ENCODE measurements around the gene DBNDD1. TPM values are rescaled to one million over a fixed set of nuclear protein-coding genes. Genes with fewer than 3 reads are reported as not detected.

The DBNDD1 gene
- total and polyA plus RNA-seq, 4 donors, result 0.09 to 1.5 (median 0.82) TPM

DNA sequence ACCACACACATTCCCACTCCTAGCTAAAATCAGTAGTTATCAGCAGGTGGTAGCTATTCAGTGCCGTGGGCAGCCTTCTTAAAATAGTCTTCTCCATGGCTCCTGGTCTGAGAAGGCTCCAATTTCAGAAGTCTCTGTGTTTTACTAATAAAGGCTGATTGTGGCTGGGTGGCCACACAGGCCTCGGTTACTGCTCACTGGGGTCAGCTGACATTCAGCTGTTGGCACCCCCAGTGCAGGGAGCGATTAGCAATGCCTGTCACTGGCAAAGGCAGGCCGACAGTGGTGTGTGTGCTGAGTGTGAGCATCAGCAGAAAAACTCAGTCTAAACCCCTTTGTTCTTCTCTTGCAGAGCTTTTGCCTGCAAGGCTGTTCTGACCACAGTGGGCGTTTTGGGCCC lies 16.6 kb upstream of the DBNDD1 start:
- no peak overlapping the region for H3K9ac ChIP-seq (ENCODE audit: low read depth in 1 of 2, low read length in 2 of 2)
- TF ChIP-seq FOXA1 (IDR thresholded peaks at IDR 0.05) (no peak), RXRA (IDR thresholded peaks at IDR 0.05) (no peak), YY1 (IDR thresholded peaks at IDR 0.05) (no peak), JUND (IDR thresholded peaks at IDR 0.05) (no peak), REST (IDR thresholded peaks at IDR 0.05) (no peak), HNF4A (conservative IDR thresholded peaks at IDR 0.05) (no peak), GABPA (IDR thresholded peaks at IDR 0.05 in 1 of 2, conservative IDR thresholded peaks at IDR 0.05 in 1 of 2) (no peak), SP1 (IDR thresholded peaks at IDR 0.05) (no peak), EGR1 (IDR thresholded peaks at IDR 0.05; ENCODE audit: low read depth in 2 of 2) (no peak), TAF1 (conservative IDR thresholded peaks at IDR 0.05) (no peak), NR2F2 (IDR thresholded peaks at IDR 0.05) (no peak), ATF3 (IDR thresholded peaks at IDR 0.05) (no peak)
- TF ChIP-seq, protein P1, sequence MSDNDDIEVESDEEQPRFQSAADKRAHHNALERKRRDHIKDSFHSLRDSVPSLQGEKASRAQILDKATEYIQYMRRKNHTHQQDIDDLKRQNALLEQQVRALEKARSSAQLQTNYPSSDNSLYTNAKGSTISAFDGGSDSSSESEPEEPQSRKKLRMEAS (IDR thresholded peaks at IDR 0.05), result no peak
- H3K4me3 ChIP-seq (ENCODE audit: low read depth in 1 of 3, low read length in 3 of 3), result no peak overlapping the region
- DNase-seq (ENCODE audit: low spot score), result no peak
- no peaks in the 10 kb centered on the region for H3K4me1 ChIP-seq (ENCODE audit: control insufficient read depth in 4 of 4, insufficient read depth in 4 of 4, low read length in 3 of 4)
- H3K36me3 ChIP-seq (ENCODE audit: control insufficient read depth in 4 of 4, insufficient read depth in 3 of 4, low read depth in 1 of 4, low read length in 3 of 4), result peaks cover 0 to 53% (median 10%) of the 10 kb centered on the region in 4 donors
- WGBS, result 94% methylated on average over 5 of the region's 5 CpGs
- H3K9me3 ChIP-seq (ENCODE audit: control insufficient read depth in 4 of 4, low read length in 3 of 4), result no peaks in the 10 kb centered on the region
- no peaks in the 10 kb centered on the region for H3K27me3 ChIP-seq (ENCODE audit: control insufficient read depth in 4 of 4, insufficient read depth in 4 of 4, low read length in 3 of 4)
- no peak overlapping the region for H3K27ac ChIP-seq (ENCODE audit: low read depth in 1 of 2, low read length in 2 of 2)

GRCh38 chr16:90034504-90034903 lies 15.2 kb upstream of the DBNDD1 start:
- H3K27ac ChIP-seq (ENCODE audit: low read depth in 1 of 2, low read length in 2 of 2), result no peak overlapping the region
- H3K4me3 ChIP-seq (ENCODE audit: low read depth in 1 of 3, low read length in 3 of 3), result no peak overlapping the region
- WGBS, result 81% methylated on average over 8 of the region's 8 CpGs
- H3K4me1 ChIP-seq (ENCODE audit: control insufficient read depth in 4 of 4, insufficient read depth in 4 of 4, low read length in 3 of 4), result no peaks in the 10 kb centered on the region
- H3K36me3 ChIP-seq (ENCODE audit: control insufficient read depth in 4 of 4, insufficient read depth in 3 of 4, low read depth in 1 of 4, low read length in 3 of 4), result peaks cover 0 to 41% (median 10%) of the 10 kb centered on the region in 4 donors
- no peak for DNase-seq (ENCODE audit: low spot score)
- H3K27me3 ChIP-seq (ENCODE audit: control insufficient read depth in 4 of 4, insufficient read depth in 4 of 4, low read length in 3 of 4), result no peaks in the 10 kb centered on the region
- H3K9ac ChIP-seq (ENCODE audit: low read depth in 1 of 2, low read length in 2 of 2), result no peak overlapping the region
- no peak for TF ChIP-seq EGR1 (IDR thresholded peaks at IDR 0.05; ENCODE audit: low read depth in 2 of 2)
- TF ChIP-seq, protein P1 (IDR thresholded peaks at IDR 0.05), result no peak
- TF ChIP-seq, protein P2, sequence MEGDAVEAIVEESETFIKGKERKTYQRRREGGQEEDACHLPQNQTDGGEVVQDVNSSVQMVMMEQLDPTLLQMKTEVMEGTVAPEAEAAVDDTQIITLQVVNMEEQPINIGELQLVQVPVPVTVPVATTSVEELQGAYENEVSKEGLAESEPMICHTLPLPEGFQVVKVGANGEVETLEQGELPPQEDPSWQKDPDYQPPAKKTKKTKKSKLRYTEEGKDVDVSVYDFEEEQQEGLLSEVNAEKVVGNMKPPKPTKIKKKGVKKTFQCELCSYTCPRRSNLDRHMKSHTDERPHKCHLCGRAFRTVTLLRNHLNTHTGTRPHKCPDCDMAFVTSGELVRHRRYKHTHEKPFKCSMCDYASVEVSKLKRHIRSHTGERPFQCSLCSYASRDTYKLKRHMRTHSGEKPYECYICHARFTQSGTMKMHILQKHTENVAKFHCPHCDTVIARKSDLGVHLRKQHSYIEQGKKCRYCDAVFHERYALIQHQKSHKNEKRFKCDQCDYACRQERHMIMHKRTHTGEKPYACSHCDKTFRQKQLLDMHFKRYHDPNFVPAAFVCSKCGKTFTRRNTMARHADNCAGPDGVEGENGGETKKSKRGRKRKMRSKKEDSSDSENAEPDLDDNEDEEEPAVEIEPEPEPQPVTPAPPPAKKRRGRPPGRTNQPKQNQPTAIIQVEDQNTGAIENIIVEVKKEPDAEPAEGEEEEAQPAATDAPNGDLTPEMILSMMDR (IDR thresholded peaks at IDR 0.05; ENCODE audit: low read depth, low read length, missing input control), result no peak
- TF ChIP-seq HNF4A (conservative IDR thresholded peaks at IDR 0.05), result no peak
- TF ChIP-seq RXRA (IDR thresholded peaks at IDR 0.05), result no peak
- no peak for TF ChIP-seq FOXA1 (IDR thresholded peaks at IDR 0.05)
- no peak for TF ChIP-seq NR2F2 (IDR thresholded peaks at IDR 0.05)
- TF ChIP-seq JUND (IDR thresholded peaks at IDR 0.05), result no peak
- no peak for TF ChIP-seq SP1 (IDR thresholded peaks at IDR 0.05)
- no peak for TF ChIP-seq ATF3 (IDR thresholded peaks at IDR 0.05)
- no peaks in the 10 kb centered on the region for H3K9me3 ChIP-seq (ENCODE audit: control insufficient read depth in 4 of 4, low read length in 3 of 4)
